HG02852 (cell line): ENCODE data around the gene RAB3GAP1.
A peak's percentile ranks its signal among the peaks of the same experiment; 100 is the strongest.
"Not testable (repeated sequence)": the region's sequence is repeated elsewhere in the genome, so short reads cannot be mapped to it uniquely, and the experiment has no call there.

Source experiments
- ATAC-seq: cut with Tn5 transposase; IDR thresholded peaks from one replicate; pipeline ENCODE4 v1.9.1; 2021; ENCODE audit warnings: mild to moderate bottlenecking, moderate library complexity; ENCODE audit not compliant: unreplicated experiment

RAB3GAP1 gene

GRCh38 chr2:135052997-135053474 is 944 bp downstream of the RAB3GAP1 start:
- peak; percentile 36 for ATAC-seq

GRCh38 chr2:135055182-135055786 is 3.2 kb downstream of the RAB3GAP1 start:
- ATAC-seq, result no peak

GRCh38 chr2:135056790-135057189 is 4.7 kb downstream of the RAB3GAP1 start:
- ATAC-seq, result no peak

- no peak for ATAC-seq
Observed at GRCh38 chr2:135059577-135059976, 7.5 kb downstream of the RAB3GAP1 start.

GRCh38 chr2:135063210-135063609 is 11.1 kb downstream of the RAB3GAP1 start:
- ATAC-seq, result no peak

- ATAC-seq, result no peak
Observed at GRCh38 chr2:135064149-135064548, 12.1 kb downstream of the RAB3GAP1 start.

- ATAC-seq, result no peak
Observed at GRCh38 chr2:135066710-135067109, 14.6 kb downstream of the RAB3GAP1 start.

- no peak for ATAC-seq
Observed at GRCh38 chr2:135072125-135072997, 20.3 kb downstream of the RAB3GAP1 start.

- no peak for ATAC-seq
Observed at GRCh38 chr2:135074216-135074615, 22.1 kb downstream of the RAB3GAP1 start.

- no peak for ATAC-seq
Observed at GRCh38 chr2:135076556-135076955, 24.5 kb downstream of the RAB3GAP1 start.

- ATAC-seq, result no peak
Observed at GRCh38 chr2:135078417-135078816, 26.3 kb downstream of the RAB3GAP1 start.

GRCh38 chr2:135086222-135086621 is 34.1 kb downstream of the RAB3GAP1 start:
- ATAC-seq, result no peak

- not testable (repeated sequence) for ATAC-seq
Observed at GRCh38 chr2:135089597-135089996, 37.5 kb downstream of the RAB3GAP1 start.

GRCh38 chr2:135091681-135092080 is 39.6 kb downstream of the RAB3GAP1 start:
- ATAC-seq, result no peak

GRCh38 chr2:135093193-135093592 is 41.1 kb downstream of the RAB3GAP1 start:
- no peak for ATAC-seq

GRCh38 chr2:135093670-135094330 is 41.7 kb downstream of the RAB3GAP1 start:
- ATAC-seq, result no peak

GRCh38 chr2:135094508-135094907 is 42.4 kb downstream of the RAB3GAP1 start:
- no peak for ATAC-seq

- no peak for ATAC-seq
Observed at GRCh38 chr2:135095591-135095990, 43.5 kb downstream of the RAB3GAP1 start.

GRCh38 chr2:135096665-135097446 is 44.8 kb downstream of the RAB3GAP1 start:
- no peak for ATAC-seq

GRCh38 chr2:135097532-135098231 is 45.6 kb downstream of the RAB3GAP1 start:
- ATAC-seq, result no peak
